Panc1 (cell line): ENCODE data around the gene TTPAL. TPM values are rescaled to one million over a fixed set of nuclear protein-coding genes. Genes with fewer than 3 reads are reported as not detected.

Experiments
- ATAC-seq: fragments of 200-7000 bp; cut with Tn5 transposase; 2 replicates; pipeline ENCODE4 v1.9.1; 2020; ENCODE audit warnings: mild to moderate bottlenecking, moderate library complexity
- BruUV-seq: library from RNA; stranded (reverse); fragments of 400-500 nt; replicated peaks from 2 replicates; lab custom pipeline; 2021; lab: Mats Ljungman, UMichigan
- CTCF ChIA-PET: fragments of 300-600 bp; sonication (Branson Sonifier 250); formaldehyde crosslinking; loops from one replicate; lab custom pipeline; 2022; ENCODE audit warnings: antibody characterized with exemption; lab: Charles Lee
- POLR2A ChIA-PET: fragments of 300-600 bp; sonication (Branson Sonifier 250); formaldehyde crosslinking; loops from one replicate; lab custom pipeline; 2022; ENCODE audit warnings: antibody characterized with exemption; lab: Charles Lee
- DNase-seq: peaks from one replicate; pipeline ENCODE4 v3.0.0-alpha.2; 2010; ENCODE audit warnings: low read depth, low spot score
- H3K27ac ChIP-seq: 2 replicates; pipeline ENCODE4 v1.5.1; 2011; ENCODE audit warnings: mild to moderate bottlenecking, low read length, inconsistent platforms
- H3K27me3 ChIP-seq: fragments of 200-500 bp; sonication (Bioruptor generic); 2 replicates; pipeline ENCODE4 v1.6.0; 2014; ENCODE audit warnings: low read length, inconsistent platforms; ENCODE audit not compliant: control insufficient read depth, insufficient read depth
- H3K36me3 ChIP-seq: fragments of 200-500 bp; sonication (Bioruptor generic); 2 replicates; pipeline ENCODE4 v1.5.1; 2014; ENCODE audit warnings: inconsistent platforms, mild to moderate bottlenecking, low read length, moderate library complexity; ENCODE audit not compliant: control insufficient read depth, insufficient read depth
- H3K4me1 ChIP-seq: 2 replicates; pipeline ENCODE4 v1.5.1; 2011; ENCODE audit warnings: inconsistent platforms, mild to moderate bottlenecking, low read length, moderate library complexity; ENCODE audit not compliant: control insufficient read depth, insufficient read depth
- H3K4me3 ChIP-seq, 2 experiments: 2 replicates each; pipeline ENCODE4 v1.5.1; 2011 to 2012; ENCODE audit warnings: low read depth in 2 of 2, low read length in 2 of 2, mild to moderate bottlenecking in 2 of 2, inconsistent platforms in 1 of 2, moderate library complexity in 1 of 2
- H3K9me3 ChIP-seq: fragments of 200-500 bp; sonication (Bioruptor generic); 2 replicates; pipeline ENCODE4 v1.5.1; 2014; ENCODE audit warnings: low read depth, mild to moderate bottlenecking, inconsistent platforms, low read length, moderate library complexity; ENCODE audit not compliant: control insufficient read depth, insufficient read depth
- POLR2AphosphoS5 ChIP-seq: IDR thresholded peaks from 2 replicates; pipeline ENCODE4 v1.6.1; 2012; ENCODE audit warnings: mild to moderate bottlenecking, low read depth, low read length, moderate library complexity
- REST ChIP-seq, 2 experiments: IDR thresholded peaks; 2 replicates each; pipeline ENCODE4 v1.6.1; 2011 to 2012; ENCODE audit warnings: low read depth in 2 of 2, control low read depth in 1 of 2, low read length in 1 of 2, mild to moderate bottlenecking in 1 of 2, moderate library complexity in 1 of 2; ENCODE audit not compliant: insufficient read depth in 1 of 2
- SIN3A ChIP-seq: IDR thresholded peaks from 2 replicates; pipeline ENCODE4 v1.6.1; 2012; ENCODE audit warnings: low read depth, mild to moderate bottlenecking, low read length, moderate library complexity, borderline replicate concordance; ENCODE audit not compliant: insufficient read depth
- TCF7L2 ChIP-seq: IDR thresholded peaks from 2 replicates; pipeline ENCODE4 v1.6.1; 2011; ENCODE audit warnings: mild to moderate bottlenecking, low read depth, low read length, inconsistent platforms
- in situ Hi-C: cut with HindIII; loops from 2 replicates; pipeline ENCODE4 v1.10.0; 2016; ENCODE audit warnings: low sequenced_read_pairs, low pct_unique_long_range_greater_than_20kb
- intact Hi-C: fragments of 100-400 bp; cut with micrococcal nuclease; formaldehyde crosslinking; loops from one replicate; pipeline ENCODE4 v1.10.0; 2022; ENCODE audit not compliant: unreplicated experiment
- total RNA-seq: library from RNA; stranded (reverse); gene quantifications from one replicate; pipeline ENCODE4 v1.2.1, GENCODE V29; 2021; ENCODE audit not compliant: unreplicated experiment
- TF ChIP-seq, protein P1 (sequence below): fragments of 450-650 bp; IDR thresholded peaks from 2 replicates; pipeline ENCODE4 v1.5.1; 2017; ENCODE audit warnings: mild to moderate bottlenecking

Gene TTPAL
- total RNA-seq, 1 experiment from 2014 or later, result 37.4 TPM

DNA sequence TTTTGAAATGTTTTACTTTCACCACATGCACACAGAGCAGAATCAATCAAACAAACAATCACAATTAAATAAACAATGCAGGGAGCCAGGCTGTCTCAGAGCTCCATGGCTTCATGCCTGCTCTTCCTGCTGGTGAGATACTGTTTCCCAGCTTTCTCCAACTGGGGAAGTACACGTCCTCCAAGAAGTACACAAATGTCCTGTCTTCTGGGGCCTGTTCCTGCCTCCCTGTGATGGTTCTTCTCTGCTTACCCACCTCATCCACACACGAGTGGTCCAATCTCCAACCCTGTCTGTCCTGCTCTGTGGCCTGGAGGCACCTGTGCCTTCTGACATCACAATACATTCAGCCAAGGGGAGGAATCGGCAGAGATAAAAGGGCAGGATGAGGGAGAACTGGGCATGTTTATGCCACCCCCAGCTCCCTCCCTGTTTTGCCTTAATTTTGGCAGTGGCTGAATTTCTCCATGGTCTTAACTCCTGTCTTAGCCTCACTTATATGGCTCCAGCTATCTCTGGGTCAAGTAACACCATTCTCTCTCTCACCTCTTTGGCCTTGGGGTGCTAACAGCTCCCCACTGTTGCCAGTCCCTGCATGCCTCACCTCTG is 25.3 kb upstream of the TTPAL start:
- Histone ChIP-seq H3K27me3 (no peaks in the 10 kb centered on the region), H3K4me1 (no peaks in the 10 kb centered on the region), H3K36me3 (no peaks in the 10 kb centered on the region), H3K27ac (no peak overlapping the region), H3K9me3 (no peaks in the 10 kb centered on the region), H3K4me3 (no peak overlapping the region)
- ChIA-PET CTCF (no interaction called here), POLR2A (interaction anchor here (0.5 kb wide), 1 partner anchor 67 kb away, joined by 4 read pairs; no protein-coding TSS in a partner anchor)
- intact Hi-C loops (no loop called here), in situ Hi-C loops (no loop called here)
- TF ChIP-seq SIN3A (no peak), POLR2AphosphoS5 (no peak), REST (IDR thresholded peaks at IDR 0.05; ENCODE audit: insufficient read depth in 1 of 2, low read depth in 2 of 2, low read length in 1 of 2) (no peak), TCF7L2 (no peak)
- TF ChIP-seq, protein P1, sequence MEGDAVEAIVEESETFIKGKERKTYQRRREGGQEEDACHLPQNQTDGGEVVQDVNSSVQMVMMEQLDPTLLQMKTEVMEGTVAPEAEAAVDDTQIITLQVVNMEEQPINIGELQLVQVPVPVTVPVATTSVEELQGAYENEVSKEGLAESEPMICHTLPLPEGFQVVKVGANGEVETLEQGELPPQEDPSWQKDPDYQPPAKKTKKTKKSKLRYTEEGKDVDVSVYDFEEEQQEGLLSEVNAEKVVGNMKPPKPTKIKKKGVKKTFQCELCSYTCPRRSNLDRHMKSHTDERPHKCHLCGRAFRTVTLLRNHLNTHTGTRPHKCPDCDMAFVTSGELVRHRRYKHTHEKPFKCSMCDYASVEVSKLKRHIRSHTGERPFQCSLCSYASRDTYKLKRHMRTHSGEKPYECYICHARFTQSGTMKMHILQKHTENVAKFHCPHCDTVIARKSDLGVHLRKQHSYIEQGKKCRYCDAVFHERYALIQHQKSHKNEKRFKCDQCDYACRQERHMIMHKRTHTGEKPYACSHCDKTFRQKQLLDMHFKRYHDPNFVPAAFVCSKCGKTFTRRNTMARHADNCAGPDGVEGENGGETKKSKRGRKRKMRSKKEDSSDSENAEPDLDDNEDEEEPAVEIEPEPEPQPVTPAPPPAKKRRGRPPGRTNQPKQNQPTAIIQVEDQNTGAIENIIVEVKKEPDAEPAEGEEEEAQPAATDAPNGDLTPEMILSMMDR, result no peak
- no TSS peak for BruUV-seq
- ATAC-seq (no peak), DNase-seq (no peak)

DNA sequence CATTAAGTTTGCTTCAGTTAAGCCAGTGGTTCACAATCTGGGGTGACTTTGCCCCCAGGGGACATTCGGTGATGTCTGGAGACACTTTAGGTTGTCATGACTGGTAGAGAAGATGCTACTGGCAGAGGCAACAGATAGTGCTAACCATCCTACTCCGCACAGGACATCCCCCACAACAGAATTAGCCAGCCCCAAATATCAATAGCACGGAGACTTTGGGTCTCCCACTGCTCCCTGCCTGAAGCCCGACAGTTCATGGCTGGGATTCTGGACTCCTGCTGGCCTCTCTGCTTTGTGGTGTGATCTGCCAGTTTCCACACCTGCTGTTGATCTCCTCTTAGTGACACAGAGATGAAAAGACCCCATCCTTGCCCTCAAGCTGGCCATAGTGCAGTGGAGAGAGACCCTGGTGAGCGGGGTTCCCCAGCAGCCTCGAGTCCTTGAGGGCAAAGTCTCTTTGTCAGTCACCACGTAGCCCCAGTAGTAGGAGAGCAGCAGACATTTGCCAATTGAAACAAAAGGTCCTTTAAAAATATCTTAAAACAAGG is 24.7 kb upstream of the TTPAL start:
- H3K27ac ChIP-seq, result no peak overlapping the region
- no peaks in the 10 kb centered on the region for H3K27me3 ChIP-seq
- H3K9me3 ChIP-seq, result no peaks in the 10 kb centered on the region
- no peaks in the 10 kb centered on the region for H3K36me3 ChIP-seq
- no peaks in the 10 kb centered on the region for H3K4me1 ChIP-seq
- DNase-seq (no peak), ATAC-seq (no peak)
- no peak for TF ChIP-seq TCF7L2
- TF ChIP-seq, protein P1, result no peak
- no peak for TF ChIP-seq SIN3A
- no peak for TF ChIP-seq REST (IDR thresholded peaks at IDR 0.05; ENCODE audit: insufficient read depth in 1 of 2, low read depth in 2 of 2, low read length in 1 of 2)
- TF ChIP-seq POLR2AphosphoS5, result no peak
- ChIA-PET CTCF (no interaction called here), POLR2A (no interaction called here)
- intact Hi-C loops, result no loop called here
- no TSS peak for BruUV-seq
- H3K4me3 ChIP-seq, result no peak overlapping the region
- in situ Hi-C loops, result no loop called here
